HG02885 (cell line): ENCODE measurements around the gene RAB9B.
A peak's percentile ranks its signal among the peaks of the same experiment; 100 is the strongest.
"Not testable (repeated sequence)": the region's sequence is repeated elsewhere in the genome, so short reads cannot be mapped to it uniquely, and the experiment has no call there.

Experiments
- ATAC-seq: cut with Tn5 transposase; IDR thresholded peaks from one replicate; pipeline ENCODE4 v1.9.1; 2021; ENCODE audit warnings: mild to moderate bottlenecking; ENCODE audit not compliant: unreplicated experiment, poor library complexity

RAB9B gene, protein sequence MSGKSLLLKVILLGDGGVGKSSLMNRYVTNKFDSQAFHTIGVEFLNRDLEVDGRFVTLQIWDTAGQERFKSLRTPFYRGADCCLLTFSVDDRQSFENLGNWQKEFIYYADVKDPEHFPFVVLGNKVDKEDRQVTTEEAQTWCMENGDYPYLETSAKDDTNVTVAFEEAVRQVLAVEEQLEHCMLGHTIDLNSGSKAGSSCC

DNA sequence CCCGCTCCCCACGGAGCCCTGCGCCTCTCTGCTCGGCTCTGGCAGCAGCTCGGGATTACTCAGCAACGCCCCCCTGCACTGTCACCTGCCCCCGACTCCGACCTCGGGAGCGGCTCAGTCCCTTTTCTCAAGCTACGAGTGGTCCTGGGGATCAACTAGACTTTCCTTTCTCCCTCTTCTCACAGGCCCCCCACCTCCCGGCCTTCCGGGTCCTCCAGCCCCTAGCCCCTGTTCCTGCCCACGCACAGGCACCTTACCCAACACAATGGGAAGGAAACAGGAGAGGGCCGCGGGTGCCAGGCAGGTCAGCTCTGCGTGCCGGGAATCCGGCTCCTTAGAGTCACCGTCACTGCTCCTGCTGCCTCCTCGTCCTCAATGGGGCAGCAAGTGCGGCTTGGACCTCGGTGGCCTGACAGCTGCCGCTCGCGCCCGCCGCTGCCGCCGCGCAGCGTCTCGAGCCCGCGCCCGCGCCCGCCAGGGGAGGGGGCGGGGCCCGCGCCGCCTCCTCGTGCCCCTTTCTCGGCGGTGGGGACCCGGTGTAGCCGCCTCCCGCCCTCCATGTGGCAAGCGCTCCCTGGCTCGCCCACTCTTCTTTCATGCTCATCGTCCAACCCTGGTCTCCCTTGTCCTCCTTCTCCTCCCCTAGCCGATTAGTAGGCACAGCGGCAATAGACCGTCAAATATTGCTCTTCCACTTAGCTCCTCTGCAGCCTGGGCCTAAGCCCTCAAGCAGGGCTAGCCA is at the start of gene RAB9B:
Gene RAB9B, minus strand, starts transcription at position 455 of the 742 bp plus-strand sequence. CDS start 6,473 bp downstream, outside the sequence.
- peak; percentile 91 for ATAC-seq

DNA sequence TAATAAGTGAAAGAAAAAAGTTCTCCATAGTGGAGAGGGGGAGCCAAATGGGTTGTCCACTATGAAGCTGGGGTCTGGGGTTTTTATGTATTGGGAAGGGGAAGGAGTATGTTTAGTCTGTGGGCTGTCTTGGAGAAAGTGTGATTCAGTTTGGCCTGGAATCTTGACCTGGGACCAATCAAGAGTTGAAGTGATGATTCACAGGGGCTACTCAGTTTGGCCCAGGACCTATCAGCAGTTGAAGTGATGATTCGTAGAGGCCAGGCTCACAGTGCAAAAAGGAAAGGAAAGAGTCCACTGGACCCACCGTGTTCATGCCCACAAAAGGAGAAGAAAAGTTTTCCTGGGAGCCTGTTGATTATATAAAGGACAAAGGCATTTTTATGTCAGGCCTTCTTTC is 47.3 kb upstream of the RAB9B start:
- ATAC-seq, result no peak

DNA sequence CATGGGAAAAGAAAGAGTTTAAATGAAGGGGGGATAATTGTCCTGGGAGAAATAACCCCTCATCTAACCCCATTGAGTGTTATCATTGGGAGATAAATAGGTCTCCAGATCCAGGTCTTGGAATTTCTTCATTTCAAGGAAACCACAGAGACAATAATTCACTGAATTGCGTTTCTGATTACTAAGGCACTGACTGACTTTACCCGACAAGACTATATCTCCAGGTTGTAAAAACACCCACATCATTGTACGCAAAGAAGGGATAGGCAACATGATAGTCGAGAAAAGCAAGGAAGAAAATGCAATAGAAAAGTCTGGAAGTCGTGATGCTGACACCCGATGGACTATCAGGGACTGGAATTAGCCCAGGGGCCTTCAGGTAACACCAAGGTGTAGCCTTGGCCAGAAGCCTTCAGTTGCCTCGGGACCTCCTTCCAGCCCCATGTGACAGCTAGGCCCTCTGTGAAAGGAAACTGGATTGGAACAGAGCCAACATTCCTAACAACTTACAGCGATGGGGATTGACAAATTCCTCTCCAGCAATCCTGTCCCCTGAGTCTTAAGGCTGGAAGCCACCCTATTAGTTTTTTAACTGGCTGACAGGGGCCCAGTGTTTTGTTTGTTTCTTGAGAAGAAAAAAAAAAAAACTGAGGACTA is 46.5 kb upstream of the RAB9B start:
- ATAC-seq, result no peak

DNA sequence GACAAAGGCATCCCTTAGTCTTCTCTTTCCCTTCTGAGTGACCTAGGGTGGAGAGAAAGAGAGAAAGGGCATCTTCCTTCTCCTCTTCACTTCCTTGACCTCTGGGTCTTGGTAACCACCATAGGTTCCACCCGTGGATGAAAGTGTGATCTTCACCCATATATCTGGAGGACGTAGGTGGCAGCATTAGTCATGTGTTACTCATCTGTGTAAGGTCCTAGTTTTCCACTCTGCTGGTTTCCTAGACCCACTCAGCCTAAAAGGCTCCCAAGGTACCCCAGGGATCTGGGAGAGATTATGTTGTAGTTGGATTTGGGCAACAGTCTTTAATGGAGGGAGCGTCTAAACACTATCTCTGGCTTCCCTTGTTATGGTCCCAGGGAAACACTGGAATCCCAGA is 45.5 kb upstream of the RAB9B start:
- no peak for ATAC-seq

DNA sequence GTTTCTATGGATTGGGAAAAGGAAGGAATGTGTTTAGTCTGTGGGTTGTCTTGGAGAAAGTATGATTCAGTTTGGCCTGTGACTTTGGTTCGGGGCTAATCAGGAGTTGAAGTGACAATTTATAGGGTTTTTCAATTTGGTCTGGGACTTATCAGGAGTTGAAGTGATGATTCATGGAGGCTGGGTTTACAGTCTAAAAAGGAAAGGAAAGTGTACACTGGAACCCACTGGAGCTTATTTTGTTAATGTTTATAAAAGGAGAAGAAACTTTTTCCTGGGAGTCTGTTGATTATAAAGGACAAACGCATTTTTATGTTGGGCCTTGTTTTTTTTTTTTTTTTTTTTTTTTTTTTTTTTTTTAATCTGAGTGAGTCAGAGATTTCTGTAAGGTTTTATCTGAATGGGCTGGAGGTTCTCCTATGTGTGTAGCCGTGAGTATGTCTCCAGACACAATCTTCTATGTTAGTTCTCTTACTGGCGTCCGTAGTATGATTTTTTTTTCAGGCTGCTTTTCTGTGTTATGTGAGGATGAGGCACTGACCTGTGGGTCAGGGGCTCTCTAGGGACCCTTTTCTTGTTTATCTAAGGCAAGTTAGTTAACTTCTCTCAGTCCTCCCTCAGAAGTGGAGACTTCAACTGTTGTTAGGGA is 33.0 kb upstream of the RAB9B start:
- ATAC-seq, result no peak

DNA sequence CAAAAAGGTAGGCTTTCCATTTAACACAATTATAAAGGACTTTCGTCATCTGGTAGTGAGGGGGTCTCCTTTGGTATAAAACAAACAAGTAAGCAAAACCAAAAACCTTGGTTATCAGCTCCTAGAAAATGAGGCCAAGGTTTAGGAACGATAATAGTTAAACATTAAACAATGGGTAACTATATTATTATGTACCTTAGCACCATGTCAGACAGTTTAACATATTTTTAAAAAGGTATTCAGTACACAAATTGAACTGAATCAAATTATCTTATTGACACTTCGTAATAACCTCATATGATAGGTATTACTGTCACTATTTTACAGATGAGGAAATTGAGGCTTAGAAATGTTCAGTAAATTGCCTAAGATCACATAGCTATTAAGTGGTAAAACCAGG is 32.1 kb upstream of the RAB9B start:
- no peak for ATAC-seq

DNA sequence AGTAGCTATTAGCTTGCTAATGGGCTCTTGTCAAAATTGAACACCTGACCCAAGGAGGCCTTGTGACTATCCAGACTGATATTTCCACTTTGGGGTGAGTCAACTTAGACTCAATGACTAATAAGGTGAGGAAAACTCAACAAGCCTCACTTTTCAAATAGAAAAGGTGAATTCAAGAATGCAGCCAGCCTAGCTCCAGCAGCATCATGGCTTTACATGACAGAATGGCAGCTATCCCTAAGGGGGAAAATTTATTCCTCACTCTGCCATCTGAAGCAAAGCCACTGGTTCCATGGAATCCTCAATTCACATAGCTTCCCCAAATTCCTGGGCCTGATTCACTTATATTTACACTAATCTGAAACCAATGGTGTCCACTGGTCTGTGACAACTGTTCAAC is 29.1 kb upstream of the RAB9B start:
- no peak for ATAC-seq

DNA sequence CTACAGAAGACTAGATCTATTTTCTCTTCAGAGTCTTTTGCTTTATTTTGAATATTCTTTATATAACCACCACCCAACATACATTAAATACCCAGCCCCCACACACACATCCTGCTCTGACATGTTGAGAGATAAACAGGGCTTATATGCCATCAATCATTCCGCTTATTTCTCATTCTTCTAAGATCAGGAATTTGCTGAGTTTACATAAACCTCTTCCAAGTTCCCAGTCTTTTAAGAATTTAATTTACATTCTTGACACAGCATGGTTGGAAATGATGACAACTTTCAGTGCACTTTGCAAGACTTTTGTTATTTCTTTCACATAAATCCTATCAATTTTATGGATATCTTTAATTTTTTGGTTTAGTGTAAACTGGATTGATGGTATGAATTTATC is 17.5 kb upstream of the RAB9B start:
- no peak for ATAC-seq

DNA sequence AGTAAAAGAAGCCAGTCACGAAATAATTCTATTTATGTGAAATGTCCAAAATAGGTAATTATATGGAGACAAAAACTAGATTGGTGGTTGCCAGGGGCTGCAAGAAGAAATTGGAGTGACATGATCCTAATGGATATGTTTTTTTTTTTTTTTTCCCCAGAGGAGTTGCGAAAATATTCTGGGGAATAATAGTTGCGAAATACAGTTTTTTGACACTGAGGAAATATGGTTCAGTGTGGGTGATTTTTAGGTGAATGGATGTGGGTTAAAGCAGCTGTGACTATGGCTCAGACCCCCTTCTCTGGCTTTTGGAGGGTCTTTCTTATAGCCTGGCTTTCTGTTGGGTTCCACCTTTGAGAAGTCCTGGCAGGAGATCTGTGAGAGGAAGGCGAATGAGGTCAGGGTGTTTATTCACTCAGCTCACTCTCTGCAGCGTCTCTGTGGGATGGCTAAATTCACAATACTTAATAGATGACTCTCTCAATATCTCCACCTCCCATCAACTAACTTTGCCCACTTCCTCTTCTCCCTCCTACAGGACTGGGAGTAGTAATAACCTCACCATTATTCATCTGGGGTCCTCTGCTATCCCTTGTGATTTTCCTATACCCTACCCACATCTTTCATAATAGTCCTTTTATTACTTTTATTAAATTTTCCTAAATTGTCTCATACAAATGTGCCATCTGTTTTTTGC is 15.3 kb upstream of the RAB9B start:
- ATAC-seq, result no peak

DNA sequence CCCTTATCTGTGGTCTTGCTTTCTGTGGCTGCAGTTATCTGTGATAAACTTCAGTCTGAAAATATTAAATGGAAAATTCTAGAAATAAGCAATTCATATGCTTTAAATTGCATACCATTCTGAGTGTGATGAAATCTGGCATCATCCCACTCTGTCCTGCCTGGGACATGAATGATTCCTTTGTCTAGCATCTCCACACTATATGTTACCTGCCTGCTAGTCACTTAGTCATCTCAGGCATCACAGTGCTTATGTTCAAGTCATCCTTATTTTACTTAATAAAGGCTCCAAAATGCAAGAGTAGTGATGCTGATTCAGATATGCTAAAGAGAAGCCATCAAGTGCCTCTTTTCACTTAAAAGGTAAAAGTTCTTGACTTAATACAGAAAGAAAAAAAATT is 14.3 kb upstream of the RAB9B start:
- no peak for ATAC-seq

DNA sequence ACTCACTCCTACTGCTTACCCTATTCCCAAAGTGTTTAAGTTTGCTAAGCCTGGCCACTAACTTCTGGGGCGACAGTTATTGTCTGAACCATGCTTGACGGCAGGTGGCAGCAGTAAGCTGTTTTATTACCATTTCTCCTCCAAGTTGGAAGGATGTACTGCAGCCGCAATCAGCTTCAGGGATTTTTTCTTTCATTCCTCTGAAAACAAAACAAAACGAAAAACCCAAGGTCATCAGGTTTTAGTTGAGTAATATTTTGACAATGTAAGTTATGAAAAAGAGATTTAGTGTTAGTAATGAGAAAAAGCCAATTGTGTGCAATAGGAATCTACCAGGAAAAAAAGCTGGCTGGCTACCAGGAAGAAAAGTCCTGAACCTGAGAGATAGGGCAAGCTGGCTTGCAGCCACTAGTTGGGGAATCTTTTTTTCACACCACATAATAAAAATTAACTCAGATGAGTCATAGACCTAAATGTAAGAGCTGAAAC is 13.2 kb upstream of the RAB9B start:
- peak; percentile 90 for ATAC-seq

DNA sequence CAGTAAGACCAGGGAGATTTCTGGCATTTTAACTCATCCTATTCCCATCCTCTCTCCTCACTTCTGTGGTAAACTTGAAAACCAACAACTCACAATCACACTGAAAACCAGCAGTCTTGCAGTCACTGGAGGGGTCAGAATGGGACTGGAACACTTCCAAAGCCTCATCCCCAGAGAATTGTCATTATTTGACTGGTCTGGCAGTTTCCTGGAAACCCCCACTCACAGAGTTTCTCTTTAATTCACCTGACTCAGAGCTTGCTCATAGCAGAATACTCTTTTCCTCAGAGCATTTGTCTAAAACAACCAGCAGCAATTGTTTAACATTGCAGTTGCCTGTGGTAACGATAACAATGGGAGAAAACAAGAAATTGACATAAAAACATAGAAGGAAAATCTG is 7.3 kb upstream of the RAB9B start:
- no peak for ATAC-seq

DNA sequence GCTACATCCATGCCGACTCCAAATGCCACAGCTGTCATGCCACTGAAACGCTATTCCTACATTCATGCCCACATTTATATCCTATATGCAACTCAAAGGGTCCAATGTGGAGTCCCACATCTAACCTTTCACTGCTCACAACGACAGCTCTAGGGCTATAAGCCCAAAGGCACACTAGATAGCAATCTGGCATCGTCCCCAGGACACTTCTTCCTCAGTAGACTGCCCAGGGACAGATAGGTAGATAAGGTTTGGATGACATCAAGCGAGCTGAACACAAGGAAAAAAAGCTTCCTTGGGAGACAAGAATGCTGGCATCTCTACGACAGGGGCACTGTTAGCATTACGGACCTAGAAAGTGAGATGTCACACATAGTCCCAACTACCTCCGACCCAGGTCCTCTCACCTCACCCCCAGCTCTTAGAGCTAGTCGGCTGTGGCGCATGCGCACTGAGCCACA is 685 bp downstream of the RAB9B start:
- ATAC-seq, result no peak

DNA sequence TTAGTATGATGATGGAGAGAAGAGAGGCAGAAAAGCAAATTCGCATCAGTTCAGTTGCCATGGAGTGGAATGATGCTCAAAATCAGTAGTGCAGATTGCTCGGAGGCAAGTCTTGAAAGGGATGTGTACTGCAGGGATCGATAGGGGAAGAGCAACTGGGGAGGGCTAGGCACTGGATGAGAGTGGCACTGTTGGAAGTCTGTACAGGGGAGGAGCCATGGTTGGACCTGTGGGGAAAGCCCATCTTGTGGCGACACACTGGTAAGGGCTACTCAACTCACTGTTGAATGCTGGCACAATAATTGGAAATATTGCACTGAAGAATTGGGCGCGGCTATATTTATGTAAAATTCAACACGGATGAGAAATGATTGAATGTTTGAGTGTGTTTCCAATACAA is 1.2 kb downstream of the RAB9B start:
- ATAC-seq, result no peak

DNA sequence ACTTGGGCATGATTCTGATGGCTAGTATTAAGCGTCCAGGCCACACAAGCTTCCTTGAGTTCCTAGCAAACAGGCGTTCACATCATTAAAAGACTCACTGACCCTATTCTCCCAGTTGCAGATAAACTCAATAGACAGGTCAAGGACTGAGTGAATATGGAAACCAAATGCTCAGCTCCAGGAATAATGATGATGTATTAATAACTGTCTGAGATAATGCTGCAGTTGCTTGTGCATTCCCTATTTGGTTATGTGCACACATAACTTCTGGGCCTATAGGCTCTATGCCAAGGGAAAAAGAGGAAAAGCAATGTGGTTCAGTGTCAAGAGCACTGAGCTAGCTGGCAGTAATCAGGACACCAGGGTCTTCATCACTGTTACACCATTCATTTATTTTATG is 3.5 kb downstream of the RAB9B start:
- no peak for ATAC-seq

DNA sequence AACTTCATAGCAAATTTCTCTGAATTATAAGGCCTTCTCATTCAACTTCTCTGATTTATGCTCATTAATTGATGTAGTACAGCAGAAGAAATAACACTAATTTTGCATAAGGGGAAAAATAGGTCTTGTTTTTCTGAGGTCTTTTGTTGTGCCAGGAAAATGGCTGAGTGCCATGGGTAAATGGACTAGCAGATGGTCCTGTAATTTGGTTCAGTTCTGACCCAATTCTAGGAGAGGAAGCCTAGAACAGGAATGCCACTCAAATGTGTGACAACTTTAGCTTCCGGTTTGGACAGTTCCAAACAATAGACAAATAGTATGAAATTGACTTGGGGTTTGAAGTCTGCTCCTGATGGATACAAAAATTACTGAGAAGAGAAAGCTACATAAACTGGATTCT is 6.2 kb downstream of the RAB9B start:
- no peak for ATAC-seq

DNA sequence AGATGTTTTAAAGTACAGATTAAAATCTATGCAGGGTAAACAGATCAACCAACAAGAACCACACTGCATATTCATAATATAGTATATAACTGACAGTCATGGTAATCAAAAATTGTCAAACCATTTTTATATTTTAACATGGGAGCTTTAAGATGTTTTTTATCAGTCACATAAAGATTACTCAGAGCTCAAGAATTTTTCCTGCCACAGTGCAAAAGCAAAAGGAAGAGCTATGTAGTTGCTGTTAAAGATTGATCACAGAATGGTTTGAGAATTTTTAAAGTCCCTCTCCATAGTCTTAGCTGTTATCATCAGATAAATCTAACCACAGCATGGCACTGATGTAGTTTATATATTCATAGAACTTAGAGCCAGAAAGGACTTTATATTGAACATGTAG is 8.5 kb downstream of the RAB9B start:
- no peak for ATAC-seq

DNA sequence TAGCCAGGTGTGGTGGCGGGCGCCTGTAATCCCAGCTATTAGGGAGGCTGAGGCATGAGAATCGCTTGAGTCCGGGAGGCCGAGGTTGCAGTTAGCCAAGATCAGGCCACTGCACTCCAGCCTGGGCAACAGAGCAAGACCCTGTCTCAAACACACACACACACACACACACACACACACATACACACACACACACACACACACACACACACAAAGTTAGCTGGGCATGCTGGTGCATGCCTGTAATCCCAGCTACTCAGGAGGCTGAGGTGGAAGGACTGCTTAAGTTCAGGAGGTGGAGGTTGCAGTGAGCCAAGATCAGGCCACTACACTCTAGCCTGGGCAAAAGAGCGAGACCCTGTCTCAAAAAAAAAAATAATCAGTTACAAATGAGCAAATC is 11.3 kb downstream of the RAB9B start:
- ATAC-seq, result not testable (repeated sequence)

DNA sequence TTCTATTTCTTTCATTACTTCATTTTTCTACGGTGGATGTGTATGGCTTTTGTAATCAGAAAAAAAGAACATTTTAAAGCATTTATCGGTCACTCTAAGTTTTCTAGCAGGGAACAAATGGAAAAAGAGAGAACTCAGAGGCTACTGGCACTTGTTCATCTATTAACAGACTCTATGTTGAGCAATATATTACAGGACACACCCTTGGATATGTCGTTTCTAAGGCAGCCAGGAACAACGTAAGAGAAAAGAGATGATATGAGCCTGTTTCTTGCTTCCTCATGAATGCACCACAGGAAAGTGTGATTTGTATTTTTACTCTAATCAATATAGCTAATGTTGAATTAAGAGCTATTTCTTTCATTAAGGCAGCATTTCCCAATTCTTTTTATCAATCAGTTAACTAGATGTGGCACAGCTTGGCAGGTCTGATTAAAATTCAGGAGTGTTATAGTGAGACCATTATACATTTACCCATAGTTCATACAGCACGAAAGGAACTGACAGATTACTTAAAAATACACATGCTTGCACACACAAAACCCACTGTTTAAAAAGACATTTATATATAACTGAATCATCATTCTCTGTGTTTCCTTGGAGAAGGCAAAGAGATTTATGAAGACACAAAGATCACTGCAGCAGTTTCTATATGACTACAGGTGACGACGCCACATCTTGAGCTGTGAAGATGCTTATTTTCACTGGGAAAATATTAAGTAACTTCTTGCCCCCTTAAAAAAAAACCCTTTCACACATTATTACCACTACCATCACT is 13.0 kb downstream of the RAB9B start:
- no peak for ATAC-seq

DNA sequence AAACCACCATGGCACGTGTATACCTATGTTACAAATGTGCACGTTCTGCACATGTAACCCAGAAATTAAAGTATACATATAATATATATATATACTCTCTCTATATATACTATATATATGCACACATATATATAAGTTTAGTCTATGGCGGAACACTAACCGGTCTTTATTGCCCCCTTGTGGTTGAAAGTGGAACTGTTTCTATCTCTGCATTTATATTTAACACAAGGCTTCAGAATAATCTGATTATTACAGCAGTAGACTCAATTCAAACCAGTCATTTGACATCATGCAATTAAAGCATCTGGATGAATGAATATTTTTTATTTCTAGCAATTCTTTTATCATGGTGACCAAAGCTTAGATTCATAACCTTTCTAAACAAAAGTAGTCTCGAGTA is 14.6 kb downstream of the RAB9B start:
- peak; percentile 64 for ATAC-seq
